Measurements from ENCODE around the gene MESD. TPM values are rescaled to one million over a fixed set of nuclear protein-coding genes. Genes with fewer than 3 reads are reported as not detected.

Gene MESD
- total RNA-seq, 1 donor from 2014 or later = 21.9 TPM

DNA sequence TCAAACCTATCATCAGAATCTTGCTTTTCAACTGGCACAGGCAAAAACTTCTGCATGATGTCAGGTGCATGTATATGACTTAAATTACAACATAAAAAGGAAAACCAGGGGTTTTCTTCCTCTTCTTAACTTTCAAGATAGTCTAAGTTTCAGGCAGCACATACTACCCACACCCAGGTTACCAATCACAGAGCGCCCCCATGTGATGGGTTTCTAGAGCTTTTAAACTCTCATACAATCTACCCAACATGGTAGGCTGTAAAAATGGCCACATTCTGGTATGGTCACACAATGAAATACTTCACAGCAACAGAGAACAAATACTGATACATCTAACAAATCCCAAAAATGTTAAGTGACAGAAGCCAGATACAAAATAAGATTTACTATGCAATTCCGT lies 7.4 kb downstream of the MESD start:
- H3K27ac Mint-ChIP-seq (ENCODE audit: unreplicated experiment) = no peak overlapping the region
- H3K36me3 Mint-ChIP-seq (ENCODE audit: unreplicated experiment) = no peaks in the 10 kb centered on the region
- H3K4me1 Mint-ChIP-seq (ENCODE audit: low read depth, unreplicated experiment) = peaks cover 37% of the 10 kb centered on the region
- DNase-seq = no peak
- H3K27me3 Mint-ChIP-seq (ENCODE audit: unreplicated experiment) = peaks cover 2% of the 10 kb centered on the region
- TF ChIP-seq, protein P1, sequence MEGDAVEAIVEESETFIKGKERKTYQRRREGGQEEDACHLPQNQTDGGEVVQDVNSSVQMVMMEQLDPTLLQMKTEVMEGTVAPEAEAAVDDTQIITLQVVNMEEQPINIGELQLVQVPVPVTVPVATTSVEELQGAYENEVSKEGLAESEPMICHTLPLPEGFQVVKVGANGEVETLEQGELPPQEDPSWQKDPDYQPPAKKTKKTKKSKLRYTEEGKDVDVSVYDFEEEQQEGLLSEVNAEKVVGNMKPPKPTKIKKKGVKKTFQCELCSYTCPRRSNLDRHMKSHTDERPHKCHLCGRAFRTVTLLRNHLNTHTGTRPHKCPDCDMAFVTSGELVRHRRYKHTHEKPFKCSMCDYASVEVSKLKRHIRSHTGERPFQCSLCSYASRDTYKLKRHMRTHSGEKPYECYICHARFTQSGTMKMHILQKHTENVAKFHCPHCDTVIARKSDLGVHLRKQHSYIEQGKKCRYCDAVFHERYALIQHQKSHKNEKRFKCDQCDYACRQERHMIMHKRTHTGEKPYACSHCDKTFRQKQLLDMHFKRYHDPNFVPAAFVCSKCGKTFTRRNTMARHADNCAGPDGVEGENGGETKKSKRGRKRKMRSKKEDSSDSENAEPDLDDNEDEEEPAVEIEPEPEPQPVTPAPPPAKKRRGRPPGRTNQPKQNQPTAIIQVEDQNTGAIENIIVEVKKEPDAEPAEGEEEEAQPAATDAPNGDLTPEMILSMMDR (IDR thresholded peaks at IDR 0.05; ENCODE audit: partially characterized antibody, unreplicated experiment) = no peak
- H3K4me3 Mint-ChIP-seq (ENCODE audit: unreplicated experiment) = no peak overlapping the region
- H3K9me3 Mint-ChIP-seq (ENCODE audit: unreplicated experiment) = no peaks in the 10 kb centered on the region

DNA sequence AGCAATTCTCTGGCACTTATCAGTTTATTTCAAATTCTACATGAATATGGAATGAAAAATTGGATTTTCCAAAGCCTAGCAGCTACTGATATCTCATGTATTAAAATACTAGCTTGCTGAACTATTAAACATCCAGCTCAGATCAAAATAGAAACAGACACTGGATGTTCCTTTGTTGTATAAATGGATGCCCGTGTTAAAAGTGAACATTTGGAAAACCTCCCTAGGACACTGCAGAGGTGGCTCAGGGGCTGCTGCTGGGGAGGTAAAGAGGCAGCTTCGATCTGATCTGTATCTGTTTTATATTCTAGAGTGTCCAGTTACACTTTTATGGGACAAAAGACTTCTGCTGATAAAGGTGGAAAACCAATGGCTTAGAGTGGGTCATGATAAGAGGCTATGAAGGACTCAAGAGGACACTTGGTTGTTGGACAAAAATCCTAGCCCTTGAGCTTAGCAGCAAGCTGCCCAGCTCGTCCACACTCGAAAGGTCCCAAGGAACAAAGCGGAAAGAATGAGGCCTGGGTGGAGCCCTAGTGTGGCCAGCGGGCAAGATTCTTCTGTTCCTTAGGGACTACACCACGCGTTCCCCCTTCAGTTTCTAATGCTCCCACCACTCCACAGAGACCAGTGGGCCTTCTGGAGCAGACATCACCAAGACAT lies 9.9 kb downstream of the MESD start:
- H3K4me3 Mint-ChIP-seq (ENCODE audit: unreplicated experiment) = peak overlapping the region; percentile 9

DNA sequence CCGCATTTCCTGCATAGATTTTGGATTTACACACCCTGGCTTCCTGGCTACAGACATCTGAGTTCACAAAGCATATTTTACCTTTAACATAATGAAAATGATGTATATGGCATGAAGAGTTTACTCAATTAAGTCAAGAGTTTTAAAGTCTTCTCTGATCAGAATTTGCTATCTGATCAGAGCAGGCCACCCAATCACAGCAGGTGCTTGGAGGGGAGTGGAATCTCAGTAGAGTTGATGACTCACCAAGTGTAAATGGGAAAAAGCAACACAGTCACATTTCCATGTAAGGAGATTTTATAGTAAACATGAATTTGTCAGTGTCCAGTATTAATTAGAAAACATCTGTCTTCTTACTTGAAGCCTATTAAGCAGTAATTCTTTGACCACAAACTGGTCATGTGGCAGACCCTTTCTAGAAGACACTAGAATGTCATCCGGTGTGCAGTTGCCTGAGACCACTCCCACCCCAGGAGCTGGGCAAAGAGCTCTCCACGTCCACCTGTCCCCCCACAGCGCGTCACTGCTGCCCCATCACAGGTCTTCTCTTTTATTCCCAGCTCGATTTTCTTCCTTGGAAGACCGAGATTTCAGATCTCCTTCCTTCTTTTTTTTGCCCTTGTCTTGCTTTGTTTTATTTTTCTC lies 10.8 kb downstream of the MESD start:
- no peaks in the 10 kb centered on the region for H3K36me3 Mint-ChIP-seq (ENCODE audit: unreplicated experiment)
- H3K27me3 Mint-ChIP-seq (ENCODE audit: unreplicated experiment) = no peaks in the 10 kb centered on the region
- H3K4me3 Mint-ChIP-seq (ENCODE audit: unreplicated experiment) = no peak overlapping the region
- no peak for DNase-seq
- H3K27ac Mint-ChIP-seq (ENCODE audit: unreplicated experiment) = peak overlapping the region; percentile 94
- TF ChIP-seq, protein P1 (IDR thresholded peaks at IDR 0.05; ENCODE audit: partially characterized antibody, unreplicated experiment) = no peak
- H3K4me1 Mint-ChIP-seq (ENCODE audit: low read depth, unreplicated experiment) = peaks cover 23% of the 10 kb centered on the region
- peaks cover 2% of the 10 kb centered on the region for H3K9me3 Mint-ChIP-seq (ENCODE audit: unreplicated experiment)

More for the DNA sequence above, 9.9 kb downstream of the MESD start:
- H3K4me1 Mint-ChIP-seq (ENCODE audit: low read depth, unreplicated experiment) = peaks cover 24% of the 10 kb centered on the region
- H3K9me3 Mint-ChIP-seq (ENCODE audit: unreplicated experiment) = peaks cover 2% of the 10 kb centered on the region
- peak overlapping the region; percentile 26 for H3K27ac Mint-ChIP-seq (ENCODE audit: unreplicated experiment)
- TF ChIP-seq, protein P1 (IDR thresholded peaks at IDR 0.05; ENCODE audit: partially characterized antibody, unreplicated experiment) = no peak
- DNase-seq = no peak
- H3K27me3 Mint-ChIP-seq (ENCODE audit: unreplicated experiment) = no peaks in the 10 kb centered on the region
- H3K36me3 Mint-ChIP-seq (ENCODE audit: unreplicated experiment) = no peaks in the 10 kb centered on the region

DNA sequence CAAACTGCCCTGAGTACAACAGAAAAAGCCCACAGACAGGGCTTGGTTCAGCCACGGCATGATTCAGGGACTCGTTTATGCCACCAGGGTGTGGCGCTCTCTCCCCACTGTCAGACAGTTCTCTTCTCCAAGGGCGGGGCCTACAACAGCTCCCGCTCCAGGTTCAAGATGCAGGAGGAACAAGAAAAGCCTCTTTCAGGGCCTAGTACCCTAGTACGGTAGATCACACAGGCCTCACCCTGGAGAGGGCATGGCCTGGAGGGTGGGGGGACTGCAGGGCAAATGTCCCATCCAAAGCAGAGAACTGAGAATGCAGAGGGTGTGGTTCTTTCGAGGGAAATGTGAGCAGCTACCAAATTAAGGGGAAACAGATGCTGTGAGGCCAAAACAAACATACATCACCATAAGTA lies 12.0 kb downstream of the MESD start:
- TF ChIP-seq, protein P1 (IDR thresholded peaks at IDR 0.05; ENCODE audit: partially characterized antibody, unreplicated experiment) = peak; percentile 56
- H3K4me3 Mint-ChIP-seq (ENCODE audit: unreplicated experiment) = peak overlapping the region; percentile 67
- DNase-seq = peak; percentile 87
- peaks cover 25% of the 10 kb centered on the region for H3K4me1 Mint-ChIP-seq (ENCODE audit: low read depth, unreplicated experiment)
- H3K36me3 Mint-ChIP-seq (ENCODE audit: unreplicated experiment) = no peaks in the 10 kb centered on the region
- no peaks in the 10 kb centered on the region for H3K27me3 Mint-ChIP-seq (ENCODE audit: unreplicated experiment)
- peaks cover 2% of the 10 kb centered on the region for H3K9me3 Mint-ChIP-seq (ENCODE audit: unreplicated experiment)
- H3K27ac Mint-ChIP-seq (ENCODE audit: unreplicated experiment) = peak overlapping the region; percentile 94

DNA sequence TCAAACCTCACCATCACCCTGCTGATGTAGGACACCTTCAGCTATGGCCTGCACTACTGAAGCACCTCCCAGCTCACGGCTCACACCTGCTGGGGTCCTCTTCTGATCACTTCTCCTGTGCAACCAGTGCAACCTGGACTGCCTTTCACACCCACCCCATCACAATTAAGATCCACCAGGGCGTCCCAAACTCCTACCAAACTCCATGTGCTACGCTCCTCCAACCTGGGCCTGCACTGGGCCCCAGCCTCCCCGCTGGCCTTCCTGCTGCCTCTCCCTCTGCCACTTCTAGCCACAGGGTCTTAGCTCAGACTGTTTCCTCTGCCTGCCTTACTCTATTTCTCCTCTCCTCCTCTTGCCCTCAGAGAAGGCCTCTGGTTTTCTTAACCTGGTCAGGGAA lies 12.8 kb downstream of the MESD start:
- Mint-ChIP-seq H3K27me3 (ENCODE audit: unreplicated experiment) (no peaks in the 10 kb centered on the region), H3K27ac (ENCODE audit: unreplicated experiment) (peak overlapping the region; percentile 94), H3K4me1 (ENCODE audit: low read depth, unreplicated experiment) (peaks cover 25% of the 10 kb centered on the region), H3K4me3 (ENCODE audit: unreplicated experiment) (no peak overlapping the region), H3K9me3 (ENCODE audit: unreplicated experiment) (peaks cover 2% of the 10 kb centered on the region), H3K36me3 (ENCODE audit: unreplicated experiment) (no peaks in the 10 kb centered on the region)
- no peak for DNase-seq
- TF ChIP-seq, protein P1 (IDR thresholded peaks at IDR 0.05; ENCODE audit: partially characterized antibody, unreplicated experiment) = no peak
